ES-I3 (cell line): ENCODE results near the gene ACBD3.

Experiments used
- H3K36me3 ChIP-seq: 2 replicates; pipeline ENCODE4 v1.6.1; 2013; ENCODE audit warnings: mild to moderate bottlenecking, low read length, control low read depth, moderate library complexity; ENCODE audit not compliant: insufficient read depth
- H3K4me1 ChIP-seq: 2 replicates; pipeline ENCODE4 v1.6.1; 2013; ENCODE audit warnings: mild to moderate bottlenecking, control low read depth, low read length; ENCODE audit not compliant: insufficient read depth
- H3K9ac ChIP-seq: 2 replicates; pipeline ENCODE4 v1.6.1; 2013; ENCODE audit warnings: low read depth, mild to moderate bottlenecking, low read length, moderate library complexity
- H3K9me3 ChIP-seq: 2 replicates; pipeline ENCODE4 v1.6.1; 2013; ENCODE audit warnings: mild to moderate bottlenecking, low read length, moderate library complexity; ENCODE audit not compliant: control insufficient read depth, insufficient read depth

The ACBD3 gene

DNA sequence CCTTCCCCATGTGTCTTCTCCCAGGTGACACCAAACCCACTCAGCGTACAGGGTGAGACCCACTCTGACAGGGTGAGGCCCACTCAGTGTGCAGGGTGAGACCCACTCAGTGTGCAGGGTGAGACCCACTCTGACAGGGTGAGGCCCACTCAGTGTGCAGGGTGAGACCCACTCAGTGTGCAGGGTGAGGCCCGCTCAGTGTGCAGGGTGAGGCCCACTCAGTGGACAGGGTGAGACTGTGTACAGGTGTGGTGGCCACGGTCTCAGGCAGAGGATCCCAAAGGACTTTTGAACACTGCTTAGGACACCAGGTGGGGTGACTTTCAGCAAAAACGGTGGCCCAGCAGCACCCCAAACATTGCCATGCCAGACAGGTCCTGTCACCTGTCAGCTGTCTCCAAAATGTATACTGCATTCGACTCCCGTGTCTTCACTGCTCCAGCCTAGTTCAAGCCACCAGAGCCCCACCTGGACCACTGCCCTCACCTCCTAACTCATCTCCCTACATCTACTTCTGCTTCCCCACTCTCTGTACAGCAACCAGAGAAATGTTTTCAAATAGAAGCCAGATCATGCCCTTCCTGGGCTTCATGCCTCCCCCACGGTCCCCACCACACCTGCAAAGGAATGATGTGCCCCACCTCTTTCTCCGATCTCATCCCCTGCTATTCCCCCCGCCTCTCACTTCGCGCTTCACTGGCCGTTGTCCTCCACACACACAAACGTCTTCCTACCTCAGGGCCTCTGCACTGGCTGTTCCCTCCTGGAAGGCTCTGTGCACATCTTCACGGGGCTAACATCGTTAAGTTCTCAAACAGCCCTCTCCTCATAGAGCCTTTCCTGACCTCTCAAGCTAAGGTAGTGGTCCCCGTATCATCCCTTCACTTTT is 52.1 kb downstream of the ACBD3 start:
- peaks cover 6% of the 10 kb centered on the region for H3K4me1 ChIP-seq
- H3K9me3 ChIP-seq = no peaks in the 10 kb centered on the region
- no peak overlapping the region for H3K9ac ChIP-seq
- H3K36me3 ChIP-seq = no peaks in the 10 kb centered on the region

DNA sequence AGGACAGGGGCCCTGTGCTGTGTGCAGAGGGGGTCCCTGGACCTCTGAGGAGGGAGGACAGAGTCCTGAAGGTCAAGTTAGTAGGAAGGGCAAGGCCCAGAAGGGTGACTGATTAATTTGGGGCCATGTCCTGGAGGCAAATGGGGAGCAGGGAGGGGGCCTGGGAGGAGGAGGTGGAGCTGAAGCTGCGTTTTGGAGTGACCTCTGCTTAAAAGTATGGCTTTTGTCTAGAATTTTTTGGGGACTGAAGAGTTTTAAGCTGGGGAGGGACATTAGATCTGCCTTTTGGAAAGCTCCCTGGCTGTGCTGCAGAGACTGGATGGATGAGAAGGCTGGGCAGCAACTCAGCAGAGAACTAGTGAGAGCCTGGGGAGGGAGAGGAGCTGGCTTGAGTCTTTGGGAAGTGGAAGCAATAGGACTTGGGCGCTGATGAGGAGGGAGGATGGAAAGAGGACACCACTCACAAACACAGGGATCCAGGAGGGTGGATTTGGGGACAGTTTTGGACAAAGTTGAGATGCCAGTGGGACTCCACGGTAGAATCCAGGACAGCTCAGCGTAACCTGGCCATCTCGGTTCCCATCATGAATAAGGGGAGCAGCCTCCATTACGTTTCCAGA is 52.9 kb downstream of the ACBD3 start:
- Histone ChIP-seq H3K9me3 (no peaks in the 10 kb centered on the region), H3K9ac (no peak overlapping the region), H3K4me1 (peaks cover 6% of the 10 kb centered on the region)

DNA sequence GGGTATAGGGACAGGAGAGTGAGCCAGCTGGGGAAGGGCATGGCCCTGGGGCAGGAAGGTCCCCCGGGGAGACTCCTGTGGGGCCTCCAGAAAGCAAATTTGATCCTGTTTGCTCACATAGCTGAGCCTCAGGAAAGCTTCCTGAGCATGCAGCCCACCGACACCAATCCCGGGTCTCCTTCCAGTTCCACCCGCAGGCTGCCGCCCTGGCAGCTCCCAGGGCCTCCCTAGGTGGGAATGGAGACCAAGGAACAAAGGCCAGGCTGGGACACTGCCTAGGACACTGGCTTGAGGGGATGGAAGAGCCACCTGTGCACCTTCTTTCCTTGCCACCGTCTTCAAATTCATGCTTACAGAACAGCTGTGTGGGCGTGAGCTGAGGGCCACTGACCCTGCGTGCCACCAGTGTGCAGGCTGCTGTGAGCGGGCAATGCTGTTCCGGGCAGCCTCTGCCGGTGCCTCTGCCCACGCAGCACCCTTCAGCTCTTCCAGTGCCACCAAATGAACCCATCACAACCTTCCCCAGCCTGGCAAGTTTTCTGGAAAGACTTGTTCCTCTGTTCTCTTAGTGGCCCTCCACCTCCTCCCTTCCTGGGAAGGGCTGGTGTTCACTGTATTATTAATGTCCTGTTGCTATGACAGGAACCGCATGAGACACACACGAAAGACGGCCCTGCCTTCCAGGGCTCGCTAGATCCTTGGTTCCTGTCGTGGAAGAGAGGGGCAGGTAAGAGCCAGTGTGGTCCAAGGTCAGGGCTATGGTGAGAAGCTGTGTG is 53.6 kb downstream of the ACBD3 start:
- no peaks in the 10 kb centered on the region for H3K9me3 ChIP-seq
- no peaks in the 10 kb centered on the region for H3K36me3 ChIP-seq
- peaks cover 8% of the 10 kb centered on the region for H3K4me1 ChIP-seq
- no peak overlapping the region for H3K9ac ChIP-seq

More for the DNA sequence above, 52.9 kb downstream of the ACBD3 start:
- H3K36me3 ChIP-seq = no peaks in the 10 kb centered on the region

DNA sequence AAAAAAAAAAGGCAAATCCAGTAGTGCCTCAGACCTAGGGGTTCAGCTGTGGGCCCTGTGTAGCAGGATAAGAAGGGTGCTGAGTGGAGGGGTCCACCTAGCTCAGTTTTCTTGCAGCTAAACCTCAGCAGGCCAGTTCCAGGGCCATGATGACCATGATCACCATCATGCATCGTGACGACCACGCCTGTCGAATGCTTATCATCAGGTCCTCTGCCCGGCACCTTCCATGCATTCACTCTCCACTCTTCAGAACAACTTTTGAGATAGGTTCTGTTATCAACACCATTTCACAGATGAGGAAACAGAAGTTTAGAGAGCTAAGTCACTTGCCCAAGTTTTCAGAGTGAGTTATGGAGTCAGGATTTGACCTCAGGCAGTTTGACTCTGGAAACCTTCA is 54.9 kb downstream of the ACBD3 start:
- Histone ChIP-seq H3K9me3 (no peaks in the 10 kb centered on the region), H3K9ac (no peak overlapping the region), H3K4me1 (peaks cover 13% of the 10 kb centered on the region), H3K36me3 (no peaks in the 10 kb centered on the region)

DNA sequence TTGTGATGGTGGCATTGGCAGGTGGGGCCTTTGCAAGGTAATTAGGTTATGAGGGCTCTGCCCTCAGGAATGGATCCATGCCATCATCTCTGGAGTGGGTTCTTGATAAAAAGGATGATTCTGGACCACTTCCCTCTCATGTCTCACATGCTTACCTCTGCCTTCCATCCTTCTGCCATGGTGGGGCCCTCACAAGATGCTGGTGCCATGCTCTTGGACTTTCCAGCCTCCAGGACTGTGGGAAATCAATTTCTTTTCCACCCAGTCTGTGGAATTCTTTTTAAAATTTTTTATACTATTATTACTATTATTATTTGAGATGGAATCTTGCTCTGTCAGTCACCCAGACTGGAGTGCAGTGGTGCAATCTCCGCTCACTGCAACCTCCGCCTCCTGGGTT is 57.3 kb downstream of the ACBD3 start:
- H3K9ac ChIP-seq = no peak overlapping the region
- H3K9me3 ChIP-seq = no peaks in the 10 kb centered on the region
- peaks cover 16% of the 10 kb centered on the region for H3K4me1 ChIP-seq
- no peaks in the 10 kb centered on the region for H3K36me3 ChIP-seq

DNA sequence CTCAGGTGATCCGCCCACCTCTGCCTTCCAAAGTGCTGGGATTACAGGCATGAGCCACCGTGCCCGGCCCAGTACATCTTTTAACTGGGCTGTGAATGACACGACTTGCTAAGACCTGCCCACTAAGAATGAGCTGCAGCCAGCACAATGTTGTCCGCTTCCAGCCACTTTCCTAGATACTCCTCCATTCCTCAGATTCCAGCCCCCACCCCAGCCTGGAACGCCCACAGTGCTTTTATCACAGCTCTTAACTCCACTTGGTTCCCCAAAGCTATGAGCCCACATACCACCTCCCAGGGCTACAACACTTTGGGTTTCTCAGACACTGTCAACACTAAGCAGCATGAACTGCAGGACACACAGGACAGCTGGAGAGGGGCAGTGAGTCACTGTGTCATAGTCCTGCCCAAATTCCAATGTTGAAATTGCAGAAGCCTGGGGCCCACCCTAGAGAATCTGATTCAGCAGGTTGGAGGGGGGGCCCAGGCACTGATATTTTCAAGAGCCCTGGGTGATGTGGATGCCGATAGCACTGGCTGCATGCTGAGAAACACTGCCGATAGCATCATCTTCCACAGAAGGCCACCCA is 58.0 kb downstream of the ACBD3 start:
- Histone ChIP-seq H3K9ac (no peak overlapping the region), H3K36me3 (no peaks in the 10 kb centered on the region), H3K9me3 (no peaks in the 10 kb centered on the region), H3K4me1 (peaks cover 21% of the 10 kb centered on the region)

DNA sequence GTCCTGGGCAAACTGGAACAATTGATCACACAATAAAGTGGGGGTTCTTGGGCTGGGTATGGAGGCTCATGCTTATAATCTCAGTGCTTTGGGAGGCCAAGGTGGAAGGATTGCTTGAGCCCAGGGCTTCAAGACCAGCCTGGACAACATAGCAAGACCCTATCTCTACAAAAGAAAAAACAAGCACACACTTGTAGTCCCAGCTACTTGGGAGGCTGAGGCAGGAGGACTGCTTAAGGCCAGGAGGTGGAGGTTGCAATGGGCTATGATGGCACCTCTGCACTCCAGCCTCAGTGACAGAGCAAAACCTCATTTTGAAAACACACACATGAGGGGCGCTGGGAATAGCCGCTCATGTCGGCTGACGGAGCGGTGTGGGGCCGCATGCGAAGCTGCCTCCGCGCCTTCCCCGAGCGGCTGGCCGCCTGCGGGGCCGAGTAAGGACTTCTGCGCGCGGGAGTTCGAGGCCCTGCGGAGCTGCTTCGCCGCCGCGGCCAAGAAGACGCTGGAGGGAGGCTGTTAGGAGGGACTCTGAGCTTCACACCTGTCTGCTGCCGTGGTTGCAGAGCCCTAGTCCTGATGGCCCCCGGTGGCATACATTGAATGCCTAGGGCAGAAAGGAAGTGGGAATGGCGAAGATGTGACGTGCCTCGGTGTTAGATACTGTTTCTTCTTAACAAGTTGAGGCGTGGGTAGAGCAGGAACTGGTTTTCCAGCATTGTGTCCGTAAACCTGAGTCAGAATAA is 59.5 kb downstream of the ACBD3 start:
- H3K36me3 ChIP-seq = no peaks in the 10 kb centered on the region
- peaks cover 26% of the 10 kb centered on the region for H3K4me1 ChIP-seq
- no peaks in the 10 kb centered on the region for H3K9me3 ChIP-seq
- no peak overlapping the region for H3K9ac ChIP-seq

DNA sequence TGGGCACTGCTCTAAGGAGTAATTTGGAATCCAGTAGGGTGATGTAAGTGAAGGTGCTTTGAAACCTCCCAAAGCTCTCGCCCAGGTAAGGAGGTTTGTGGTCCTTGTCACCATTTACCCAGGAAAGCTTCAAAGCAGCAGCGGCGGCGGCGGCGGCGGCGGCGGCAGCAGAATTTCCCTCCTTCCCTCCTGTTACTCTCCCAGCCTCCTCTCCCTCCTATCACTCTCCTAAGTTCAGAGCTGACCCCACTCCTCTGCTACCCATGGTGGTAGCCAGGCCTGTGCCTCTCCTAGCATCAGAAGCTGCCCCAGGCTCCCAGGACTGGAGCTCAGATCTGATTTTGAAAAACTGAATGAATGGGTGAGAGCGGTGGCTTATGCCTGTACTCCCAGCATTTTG is 60.7 kb downstream of the ACBD3 start:
- H3K4me1 ChIP-seq = peaks cover 26% of the 10 kb centered on the region
- H3K9ac ChIP-seq = no peak overlapping the region
- no peaks in the 10 kb centered on the region for H3K36me3 ChIP-seq
- H3K9me3 ChIP-seq = no peaks in the 10 kb centered on the region

DNA sequence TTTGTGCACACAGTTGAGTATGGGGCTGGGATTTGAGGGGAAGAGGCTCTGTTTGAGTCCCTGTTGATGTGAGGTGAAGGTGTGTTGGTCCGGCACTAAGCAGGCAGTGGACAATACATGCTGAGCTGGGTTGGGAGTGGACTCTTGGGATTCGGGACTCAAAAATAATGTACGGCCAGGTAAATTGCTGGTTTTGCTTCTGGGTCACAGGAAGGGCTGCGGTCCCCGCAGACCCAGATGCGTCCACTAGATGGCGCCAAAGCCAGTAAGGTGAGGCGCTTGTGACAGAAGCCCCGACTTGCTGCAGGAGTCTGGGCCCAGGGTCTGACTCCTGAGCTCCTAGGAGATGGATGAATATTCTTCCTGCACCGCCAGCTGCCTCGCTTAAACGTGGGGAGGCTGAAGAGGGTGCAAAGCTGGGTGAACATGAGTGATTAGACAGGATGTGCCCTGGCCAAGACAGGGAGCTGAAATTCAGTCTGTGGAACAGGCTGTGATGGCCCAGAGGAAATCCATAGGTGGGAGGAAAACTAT is 61.4 kb downstream of the ACBD3 start:
- no peaks in the 10 kb centered on the region for H3K9me3 ChIP-seq
- peaks cover 26% of the 10 kb centered on the region for H3K4me1 ChIP-seq
- H3K36me3 ChIP-seq = no peaks in the 10 kb centered on the region
- H3K9ac ChIP-seq = no peak overlapping the region

DNA sequence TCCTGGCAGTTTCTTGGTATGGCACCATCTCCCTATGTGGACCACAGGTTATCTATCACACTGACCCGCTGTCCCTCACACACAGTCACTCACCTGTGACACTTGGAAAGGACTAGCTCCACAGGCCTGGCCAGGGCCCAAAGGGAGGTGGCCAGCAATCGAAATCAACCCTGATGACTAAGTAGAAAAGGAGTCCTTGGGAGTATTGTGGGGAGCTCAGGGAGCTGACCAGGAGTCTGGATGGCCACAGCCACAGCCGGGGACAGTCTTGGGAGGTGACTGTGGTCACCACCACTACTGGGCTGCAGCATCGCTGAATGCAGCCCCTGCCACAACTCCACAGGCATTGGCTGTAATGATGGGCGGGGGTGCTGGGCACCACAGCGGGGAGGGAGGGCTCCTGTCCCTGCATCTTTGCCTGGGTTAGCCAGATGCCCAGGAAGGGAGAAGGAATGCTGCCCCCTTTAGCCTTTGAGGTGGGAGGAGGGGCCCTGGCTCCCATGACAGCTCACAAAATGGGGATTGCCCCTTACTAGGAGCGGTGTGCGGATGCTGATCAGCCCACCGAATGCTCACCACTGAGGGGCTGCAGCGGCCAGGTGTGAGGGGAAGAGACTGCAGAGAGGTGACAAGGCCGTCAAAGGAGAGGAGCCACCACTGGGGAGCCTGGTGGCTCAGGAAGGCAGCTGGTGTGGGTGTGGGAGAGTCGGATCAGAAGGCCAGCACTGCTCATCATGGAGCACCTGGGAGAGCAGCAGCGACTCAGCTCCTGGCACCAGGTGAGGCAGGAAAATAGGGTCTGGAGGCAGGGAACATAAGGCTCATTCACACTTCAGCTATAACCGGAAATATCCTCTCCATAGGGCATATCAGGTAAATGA is 62.7 kb downstream of the ACBD3 start:
- peaks cover 28% of the 10 kb centered on the region for H3K4me1 ChIP-seq
- H3K9ac ChIP-seq = no peak overlapping the region
- H3K9me3 ChIP-seq = no peaks in the 10 kb centered on the region
- H3K36me3 ChIP-seq = no peaks in the 10 kb centered on the region

DNA sequence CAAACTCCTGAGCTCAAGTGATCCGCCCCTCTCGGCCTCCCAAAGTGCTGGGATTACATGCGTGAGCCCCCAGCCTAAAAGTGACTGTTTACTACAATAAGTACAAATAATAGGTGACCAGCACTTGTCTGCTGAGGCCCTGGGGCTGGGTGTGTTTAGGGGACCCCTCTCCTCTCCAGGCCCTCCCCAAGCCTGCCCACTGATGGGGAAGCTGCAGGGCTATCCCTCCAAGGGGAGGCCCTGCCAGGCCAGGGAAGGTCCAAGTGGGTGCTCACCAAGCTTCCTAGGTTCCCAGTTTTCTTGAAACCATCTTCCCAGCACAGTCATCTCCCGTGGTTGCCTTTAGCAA is 63.4 kb downstream of the ACBD3 start:
- H3K4me1 ChIP-seq = peaks cover 31% of the 10 kb centered on the region
- H3K36me3 ChIP-seq = no peaks in the 10 kb centered on the region
- no peaks in the 10 kb centered on the region for H3K9me3 ChIP-seq
- no peak overlapping the region for H3K9ac ChIP-seq

DNA sequence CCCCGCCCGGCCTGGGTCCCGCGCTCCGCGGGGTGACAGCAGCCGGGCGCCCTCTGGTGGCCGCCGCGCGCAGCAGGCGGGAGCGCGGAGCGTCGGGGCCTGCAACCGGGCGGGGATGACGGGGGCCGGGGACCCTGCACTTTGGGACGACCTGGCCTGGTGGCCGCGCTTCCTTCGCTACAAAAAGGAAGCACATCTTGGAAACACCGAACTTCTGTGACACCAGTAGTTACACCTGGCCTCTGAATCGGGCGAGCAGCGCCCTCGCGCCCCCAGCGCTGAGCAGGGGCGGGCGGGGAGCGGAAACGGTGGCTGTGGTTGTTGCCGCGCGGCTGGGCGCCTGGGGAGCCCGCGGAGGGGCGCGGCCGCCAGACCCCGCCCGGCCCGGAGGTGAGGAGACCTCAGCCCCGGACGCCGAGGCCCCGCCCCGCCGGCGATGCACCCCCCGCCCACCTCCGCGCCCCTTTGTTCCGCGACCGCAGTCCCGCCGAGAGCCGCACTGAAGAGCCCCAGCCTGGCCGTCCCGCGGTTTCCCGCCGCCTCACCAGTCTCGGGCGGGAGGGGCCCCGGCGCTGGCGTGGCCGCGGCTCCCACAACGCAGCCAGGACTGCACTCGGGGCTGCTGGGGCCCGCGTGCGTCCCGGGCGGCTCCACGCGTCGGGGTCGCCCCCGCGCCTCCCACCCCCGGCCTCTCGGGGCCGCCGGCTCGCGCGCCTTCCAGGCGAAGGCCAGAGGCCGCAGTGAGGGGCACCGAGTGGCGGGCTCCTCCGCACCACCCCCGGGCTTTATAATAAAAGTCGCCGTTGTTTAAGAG is 64.7 kb downstream of the ACBD3 start:
- H3K9ac ChIP-seq = peak overlapping the region; percentile 90
- H3K36me3 ChIP-seq = no peaks in the 10 kb centered on the region
- no peaks in the 10 kb centered on the region for H3K9me3 ChIP-seq
- peaks cover 24% of the 10 kb centered on the region for H3K4me1 ChIP-seq
